ENCODE measurements around the gene DCLK1.
"Not testable (repeated sequence)": the region's sequence is repeated elsewhere in the genome, so short reads cannot be mapped to it uniquely, and the experiment has no call there.

DCLK1 gene

GRCh38 chr13:35992964-35993363 is 138.2 kb downstream of the DCLK1 start:
- no peak for DNase-seq (ENCODE audit: insufficient read length, low spot score)
- no peak for FAIRE-seq

DNA sequence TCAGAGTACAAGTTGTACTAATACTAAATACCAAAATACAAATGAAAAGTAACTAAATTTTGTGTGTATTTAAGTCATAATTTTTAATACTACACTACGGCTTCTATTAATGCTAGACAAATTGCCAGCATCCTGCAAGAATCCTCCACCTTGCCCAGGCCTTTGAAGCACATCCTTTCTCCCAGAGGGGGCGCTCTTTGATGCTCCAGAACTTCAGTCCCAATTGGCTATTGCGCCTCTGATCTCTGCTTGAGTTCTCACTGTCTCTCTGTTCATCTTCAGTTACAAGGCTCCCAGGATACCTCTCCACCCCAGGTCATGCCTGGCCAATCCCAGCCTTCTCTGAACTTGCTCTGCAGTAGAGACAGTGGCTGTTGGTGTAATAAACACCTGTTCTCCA is 141.0 kb downstream of the DCLK1 start:
- DNase-seq (ENCODE audit: insufficient read length, low spot score) (no peak), FAIRE-seq (no peak)

GRCh38 chr13:35988648-35989081 is 142.5 kb downstream of the DCLK1 start:
- no peak for DNase-seq (ENCODE audit: insufficient read length, low spot score)

GRCh38 chr13:35987572-35988513 is 143.3 kb downstream of the DCLK1 start:
- FAIRE-seq = no peak

More at GRCh38 chr13:35988648-35989081, 142.5 kb downstream of the DCLK1 start:
- FAIRE-seq = no peak

GRCh38 chr13:35984776-35985453 is 146.3 kb downstream of the DCLK1 start:
- DNase-seq (ENCODE audit: insufficient read length, low spot score) = no peak
- FAIRE-seq = no peak

More at GRCh38 chr13:35987572-35988513, 143.3 kb downstream of the DCLK1 start:
- no peak for DNase-seq (ENCODE audit: insufficient read length, low spot score)

- no peak for FAIRE-seq
Observed at GRCh38 chr13:35984287-35984686, 146.9 kb downstream of the DCLK1 start.

GRCh38 chr13:35983703-35984102 is 147.5 kb downstream of the DCLK1 start:
- FAIRE-seq; DNase-seq (ENCODE audit: insufficient read length, low spot score): not testable (repeated sequence)

More at GRCh38 chr13:35984287-35984686, 146.9 kb downstream of the DCLK1 start:
- DNase-seq (ENCODE audit: insufficient read length, low spot score) = no peak

- FAIRE-seq (no peak), DNase-seq (ENCODE audit: insufficient read length, low spot score) (no peak)
Observed at GRCh38 chr13:35983206-35983605, 148.0 kb downstream of the DCLK1 start.

GRCh38 chr13:35979361-35979951 is 151.7 kb downstream of the DCLK1 start:
- FAIRE-seq = no peak
- DNase-seq (ENCODE audit: insufficient read length, low spot score) = no peak

DNA sequence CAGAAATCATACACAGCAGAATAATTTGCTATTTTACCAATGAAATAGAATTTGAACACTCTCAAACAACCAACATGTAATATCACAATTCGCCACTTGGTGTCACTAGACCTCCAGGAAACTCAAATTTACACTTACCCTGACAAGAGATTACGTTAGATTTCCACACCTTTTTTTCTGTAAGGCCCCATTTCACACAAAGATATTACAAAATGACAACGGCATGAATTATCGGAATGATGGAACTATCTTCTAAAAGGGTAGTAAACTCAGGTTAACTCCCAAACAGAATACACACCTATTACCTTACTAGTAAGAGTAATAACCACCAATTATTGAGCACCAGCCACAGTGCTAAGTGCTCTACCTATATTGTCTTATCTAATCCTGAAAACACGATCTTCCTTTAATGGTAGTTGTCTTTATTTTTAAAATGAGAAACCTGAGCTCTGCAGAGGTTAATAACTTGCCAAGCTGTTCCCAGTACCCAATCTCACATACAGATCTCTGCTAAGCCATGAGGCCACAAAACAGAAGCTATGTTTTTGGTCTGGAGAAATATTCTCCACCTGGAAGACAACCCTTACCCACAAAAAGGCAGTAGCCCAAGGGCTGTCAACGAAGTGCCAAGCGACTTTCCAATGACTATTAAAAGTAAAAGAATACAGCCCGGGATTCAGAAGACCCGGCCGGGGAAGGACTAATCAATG is 152.4 kb downstream of the DCLK1 start:
- DNase-seq (ENCODE audit: insufficient read length, low spot score) = peak; percentile 29
- no peak for FAIRE-seq

DNA sequence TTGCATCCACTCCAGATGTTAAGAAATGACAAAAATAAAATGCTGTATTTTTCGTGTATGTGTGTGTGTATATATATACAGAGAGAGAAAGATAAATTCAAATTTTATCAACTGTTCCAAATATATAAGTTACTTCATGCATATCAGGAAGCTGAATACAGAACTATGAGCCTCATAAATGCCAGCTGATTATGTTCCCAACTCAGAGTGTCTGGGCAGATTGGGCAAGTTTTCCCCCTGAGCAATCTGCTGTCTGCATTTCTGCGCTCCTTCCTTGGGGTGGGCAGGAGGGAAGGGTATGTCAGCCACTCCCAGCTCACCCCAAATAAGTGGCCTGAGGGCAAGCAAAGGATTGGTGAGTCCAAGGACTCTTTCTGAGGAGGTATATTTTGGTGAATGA is 154.1 kb downstream of the DCLK1 start:
- DNase-seq (ENCODE audit: insufficient read length, low spot score) = no peak
- FAIRE-seq = no peak

DNA sequence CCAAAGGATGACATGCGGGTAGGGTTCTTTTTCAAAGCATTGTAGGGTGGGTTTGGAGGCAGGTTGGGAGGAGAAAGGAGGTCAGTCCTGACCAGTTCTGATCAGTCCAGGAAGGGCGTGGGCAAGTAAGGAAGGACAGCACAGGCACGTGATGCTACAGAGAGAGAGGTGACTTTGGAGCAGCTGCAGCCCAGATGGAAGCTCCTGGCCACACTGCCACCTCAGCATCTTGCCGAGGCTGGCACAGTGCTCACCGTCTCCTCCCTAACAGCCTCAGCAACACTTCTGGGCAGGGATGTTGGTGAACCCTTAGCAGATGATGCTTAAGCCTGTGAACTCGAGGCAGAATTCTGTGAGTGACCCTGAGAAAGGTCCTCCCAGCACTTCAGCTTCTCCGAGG is 155.1 kb downstream of the DCLK1 start:
- DNase-seq (ENCODE audit: insufficient read length, low spot score) = no peak
- FAIRE-seq = no peak

DNA sequence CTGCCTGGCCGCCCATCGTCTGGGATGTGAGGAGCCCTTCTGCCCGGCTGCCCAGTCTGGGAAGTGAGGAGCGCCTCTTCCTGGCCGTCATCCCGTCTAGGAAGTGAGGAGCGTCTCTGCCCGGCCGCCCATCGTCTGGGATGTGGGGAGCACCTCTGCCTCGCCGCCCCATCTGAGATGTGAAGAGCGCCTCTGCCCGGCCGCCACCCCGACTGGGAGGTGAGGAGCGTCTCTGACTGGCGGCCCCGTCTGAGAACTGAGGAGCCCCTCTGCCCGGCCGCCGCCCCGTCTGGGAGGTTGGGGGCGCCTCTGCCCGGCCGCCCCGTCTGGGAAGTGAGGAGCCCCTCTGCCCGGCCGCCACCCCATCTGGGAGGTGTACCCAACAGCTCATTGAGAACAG is 164.2 kb downstream of the DCLK1 start:
- FAIRE-seq; DNase-seq (ENCODE audit: insufficient read length, low spot score): not testable (repeated sequence)

DNA sequence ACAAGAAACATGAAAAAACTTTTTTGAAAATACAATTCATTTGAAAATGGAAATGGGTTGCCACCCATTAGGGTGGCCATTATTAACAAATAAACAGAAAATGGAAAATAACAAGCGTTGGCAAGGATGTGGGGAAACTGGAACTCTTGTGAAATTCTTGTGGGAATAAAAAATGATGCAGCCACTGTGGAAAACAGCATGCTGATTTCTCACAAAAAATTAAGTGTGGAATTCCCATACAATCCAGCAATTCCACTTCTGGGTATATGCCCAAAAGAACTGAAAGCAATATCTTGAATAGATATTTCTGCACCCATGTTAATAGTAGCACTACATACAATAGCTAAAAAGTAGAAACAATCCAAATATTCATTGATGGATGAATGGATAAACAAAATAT is 165.2 kb downstream of the DCLK1 start:
- FAIRE-seq (no peak), DNase-seq (ENCODE audit: insufficient read length, low spot score) (no peak)

GRCh38 chr13:35965226-35965927 is 165.8 kb downstream of the DCLK1 start:
- FAIRE-seq (no peak), DNase-seq (ENCODE audit: insufficient read length, low spot score) (no peak)

DNA sequence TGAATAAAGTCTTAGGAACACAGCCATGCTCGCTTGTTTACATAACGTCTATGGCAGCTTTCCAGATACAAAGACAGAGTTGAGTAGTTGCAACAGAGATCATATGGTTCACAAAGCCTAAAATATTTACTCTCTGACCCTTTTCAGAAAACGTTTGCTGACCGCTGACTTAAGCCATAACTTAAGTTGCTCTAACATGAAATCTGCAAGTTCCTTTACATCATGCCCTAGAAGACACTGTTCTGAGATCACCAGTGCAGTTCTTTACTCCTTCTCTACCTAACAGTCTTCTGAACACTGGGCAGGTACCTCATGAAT is 166.4 kb downstream of the DCLK1 start:
- DNase-seq (ENCODE audit: insufficient read length, low spot score) (no peak), FAIRE-seq (no peak)

GRCh38 chr13:35964011-35964862 is 166.9 kb downstream of the DCLK1 start:
- DNase-seq (ENCODE audit: insufficient read length, low spot score) (no peak), FAIRE-seq (no peak)

GRCh38 chr13:35961461-35962220 is 169.5 kb downstream of the DCLK1 start:
- FAIRE-seq (no peak), DNase-seq (ENCODE audit: insufficient read length, low spot score) (no peak)

DNA sequence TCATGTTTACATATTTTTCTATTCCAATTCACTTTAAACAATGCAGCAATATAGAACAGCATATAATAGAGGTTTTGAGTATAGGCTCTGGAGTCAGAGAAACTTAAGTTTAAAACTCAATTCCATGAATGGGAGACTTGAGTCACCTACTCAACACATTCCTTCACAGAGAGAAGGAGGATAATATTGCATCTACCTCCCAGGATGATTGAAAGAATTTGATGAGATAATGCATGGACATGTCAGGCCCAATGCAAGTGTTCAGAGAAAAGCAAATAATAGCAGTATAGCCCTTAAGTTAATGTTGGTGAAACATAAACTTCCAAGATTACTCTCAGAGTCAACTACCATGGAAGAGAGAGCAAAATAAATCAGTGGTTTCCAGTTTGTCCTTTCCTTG is 170.2 kb downstream of the DCLK1 start:
- DNase-seq (ENCODE audit: insufficient read length, low spot score) (no peak), FAIRE-seq (no peak)

Data from HTR-8/SVneo (cell line).